HG02623 (cell line): ENCODE data around the gene HOXD13.

Experiments used
- ATAC-seq: cut with Tn5 transposase; IDR thresholded peaks from one replicate; pipeline ENCODE4 v1.9.1; 2021; ENCODE audit warnings: moderate library complexity; ENCODE audit not compliant: unreplicated experiment

Gene HOXD13

GRCh38 chr2:176105078-176105729, 12.7 kb downstream of the HOXD13 start:
- ATAC-seq, result no peak

GRCh38 chr2:176105730-176106580, 13.4 kb downstream of the HOXD13 start:
- ATAC-seq, result no peak

- ATAC-seq, result no peak
Observed at GRCh38 chr2:176106581-176107539, 14.3 kb downstream of the HOXD13 start, which contains the start of gene HOXD11. TSS of gene HOXD11 (plus strand) at chr2:176107280. CDS start at chr2:176107356, 76 bp downstream.

GRCh38 chr2:176107731-176108181, 15.2 kb downstream of the HOXD13 start:
- no peak for ATAC-seq

- ATAC-seq, result no peak
Observed at GRCh38 chr2:176109192-176109901, 16.8 kb downstream of the HOXD13 start.

GRCh38 chr2:176109946-176110345, 17.4 kb downstream of the HOXD13 start:
- ATAC-seq, result no peak

- ATAC-seq, result no peak
Observed at GRCh38 chr2:176110415-176111308, 18.1 kb downstream of the HOXD13 start.

GRCh38 chr2:176111309-176111663, 18.8 kb downstream of the HOXD13 start:
- no peak for ATAC-seq

GRCh38 chr2:176111846-176112374, 19.4 kb downstream of the HOXD13 start:
- ATAC-seq, result no peak

GRCh38 chr2:176112375-176113302, 20.1 kb downstream of the HOXD13 start:
- no peak for ATAC-seq

- no peak for ATAC-seq
Observed at GRCh38 chr2:176114120-176114929, 21.8 kb downstream of the HOXD13 start.

GRCh38 chr2:176114930-176115625, 22.6 kb downstream of the HOXD13 start:
- ATAC-seq, result no peak

GRCh38 chr2:176115883-176116813, 23.6 kb downstream of the HOXD13 start, which contains the start of gene HOXD10:
TSS of gene HOXD10 (plus strand) at chr2:176116778. CDS start at chr2:176116834, 56 bp downstream.
- ATAC-seq, result no peak

- no peak for ATAC-seq
Observed at GRCh38 chr2:176117162-176117822, 24.8 kb downstream of the HOXD13 start.

- ATAC-seq, result no peak
Observed at GRCh38 chr2:176117823-176118371, 25.4 kb downstream of the HOXD13 start.
